GM19193 (cell line): Measurements from ENCODE around the gene MCF2L2.

Experiments used
- POLR2A ChIP-seq: IDR thresholded peaks from 4 replicates; pipeline ENCODE4 v1.6.1; 2011; ENCODE audit not compliant: insufficient read depth, insufficient read length; ENCODE audit errors: extremely low read depth

Gene MCF2L2

GRCh38 chr3:183131735-183132134 is 296.7 kb downstream of the MCF2L2 start:
- no peak for TF ChIP-seq POLR2A

GRCh38 chr3:183131186-183131725 is 297.2 kb downstream of the MCF2L2 start:
- no peak for TF ChIP-seq POLR2A

GRCh38 chr3:183129243-183129642 is 299.2 kb downstream of the MCF2L2 start:
- TF ChIP-seq POLR2A = no peak

GRCh38 chr3:183128709-183129108 is 299.7 kb downstream of the MCF2L2 start:
- TF ChIP-seq POLR2A = no peak
